H1 (cell line): ENCODE measurements around the gene PFN3. TPM values are rescaled to one million over a fixed set of nuclear protein-coding genes. Genes with fewer than 3 reads are reported as not detected.

Experiments used
- EZH2 ChIP-seq: fragments of 200-600 bp; sonication (generic); IDR thresholded peaks from 2 replicates; pipeline ENCODE4 v1.7.1; 2012; ENCODE audit warnings: low read depth, mild to moderate bottlenecking, moderate library complexity, low read length, inconsistent platforms; ENCODE audit not compliant: severe bottlenecking
- polyA plus RNA-seq, 7 experiments: library from polyadenylated mRNA; depleted of rRNA in 3 of 7; stranded (reverse) in 5 of 7; unstranded in 2 of 7; fragments of >200 nt in 5 of 7; fragments of 200-250 nt in 2 of 7; gene quantifications; 1 replicate in 5 of 7; 2 replicates in 1 of 7; 4 replicates in 1 of 7; pipeline versions ENCODE4 v1.2.1 to v1.2.3, GENCODE V29; 2011 to 2013; ENCODE audit warnings: missing spikeins in 2 of 7, mixed read lengths in 2 of 7
- total RNA-seq: library from RNA; stranded (reverse); fragmentation: NEBNext Ultra II Directional; extraction: Animal tissue kit (Norgen Biotek cat#: 25700); gene quantifications from 2 replicates; pipeline ENCODE4 v1.2.1, GENCODE V29; 2021

PFN3 gene
- total and polyA plus RNA-seq, 2 of the 8 experiments (the other 6 are each of a cell fraction or from before 2014, with no cell fraction given): not detected

GRCh38 chr5:177423671-177424070, 23.2 kb upstream of the PFN3 start (continued):
- TF ChIP-seq EZH2: no peak
